GM19468 (cell line): Measurements from ENCODE around the gene GDPGP1.
"Not testable (repeated sequence)": the region's sequence is repeated elsewhere in the genome, so short reads cannot be mapped to it uniquely, and the experiment has no call there.

Source experiments
- ATAC-seq: cut with Tn5 transposase; IDR thresholded peaks from one replicate; pipeline ENCODE4 v1.9.1; 2021; ENCODE audit warnings: mild to moderate bottlenecking, moderate library complexity, moderate number of reproducible peaks; ENCODE audit not compliant: unreplicated experiment; ENCODE audit errors: extremely low read depth

The GDPGP1 gene

GRCh38 chr15:90293040-90293810 is 59.2 kb downstream of the GDPGP1 start:
- ATAC-seq = not testable (repeated sequence)

DNA sequence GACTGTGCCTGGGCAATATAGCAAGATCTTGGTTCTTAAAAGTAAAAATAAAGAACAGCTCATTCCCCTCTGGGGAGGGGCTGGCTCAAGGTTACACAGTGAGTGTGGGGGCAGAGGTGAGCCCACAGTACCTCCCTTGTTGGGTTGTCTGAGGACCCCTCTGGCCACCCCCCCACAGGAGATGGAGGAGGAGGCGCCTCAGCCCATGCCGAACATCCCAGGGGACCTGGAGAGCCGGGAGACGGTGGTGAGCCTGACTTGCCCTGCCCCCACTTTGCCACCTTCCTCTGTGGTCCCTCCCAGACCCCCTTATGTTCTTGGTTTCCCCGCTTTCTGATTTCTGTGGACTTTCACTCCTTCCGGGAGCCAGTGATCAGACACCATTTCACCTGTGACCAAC is 60.1 kb downstream of the GDPGP1 start:
- ATAC-seq = no peak

DNA sequence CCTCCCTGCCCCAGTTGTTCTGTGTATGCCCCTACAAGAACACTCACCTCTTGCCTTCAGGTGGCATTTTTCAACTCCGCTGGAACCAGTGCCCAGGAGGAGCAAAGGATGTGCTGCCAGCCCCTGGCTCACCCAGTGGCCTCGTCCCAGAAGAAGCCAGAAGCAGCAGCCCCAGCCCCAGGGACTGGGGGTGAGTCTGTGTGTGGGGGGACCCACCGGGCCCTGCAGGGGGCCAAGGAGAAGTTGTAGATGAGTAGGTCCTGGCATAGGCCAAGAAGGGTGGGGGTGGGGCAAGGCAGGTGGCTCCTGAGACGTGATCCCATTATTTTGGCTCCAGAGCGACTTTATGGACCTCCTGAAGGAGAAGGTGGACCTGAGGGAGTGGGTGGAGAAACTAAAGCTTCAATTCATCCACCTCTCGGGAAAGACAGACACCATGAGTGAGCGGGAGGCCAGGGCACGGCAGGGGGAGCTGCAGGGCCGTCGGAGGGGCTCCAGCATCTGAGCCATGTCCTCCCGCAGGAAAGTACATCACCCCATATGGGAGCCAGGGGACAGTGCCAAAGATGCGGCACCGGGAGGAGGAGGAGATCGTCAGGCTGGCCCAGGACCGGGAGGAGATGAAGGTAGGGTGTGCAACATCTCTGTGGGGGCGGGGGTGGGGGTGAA is 60.7 kb downstream of the GDPGP1 start:
- no peak for ATAC-seq

- ATAC-seq = no peak
Observed at GRCh38 chr15:90295270-90295648, 61.2 kb downstream of the GDPGP1 start.
